Psoas muscle (tissue), 8 donors: Measurements from ENCODE around the gene ARHGAP32. TPM values are rescaled to one million over a fixed set of nuclear protein-coding genes. Genes with fewer than 3 reads are reported as not detected.
"Not testable (repeated sequence)": the region's sequence is repeated elsewhere in the genome, so short reads cannot be mapped to it uniquely, and the experiment has no call there.

Experiments used
- ATAC-seq, 4 donors: fragments of 200-7000 bp; cut with Tn5 transposase; one replicate each; pipeline ENCODE4 v1.9.1; 2020; ENCODE audit warnings: moderate library complexity in 3 of 4, mild to moderate bottlenecking in 2 of 4
- DNase-seq, 2 donors: peaks; one replicate each; pipeline ENCODE4 v3.0.0-alpha.2; 2020
- H3K27ac ChIP-seq: fragments of 200-600 bp; one replicate; pipeline ENCODE4 v1.8.0; 2022
- H3K27me3 ChIP-seq, 3 donors: fragments of 200-600 bp in 1 of 3; one replicate each; pipeline versions ENCODE4 v1.6.1 to v1.8.0; 2013 to 2022; ENCODE audit warnings: low read length in 2 of 3, mild to moderate bottlenecking in 2 of 3, moderate library complexity in 1 of 3; ENCODE audit not compliant: insufficient read depth in 3 of 3
- H3K36me3 ChIP-seq, 2 donors: fragments of 200-600 bp in 1 of 2; one replicate each; pipeline versions ENCODE4 v1.6.1 to v1.8.0; 2013 to 2022; ENCODE audit warnings: low read depth in 1 of 2, mild to moderate bottlenecking in 1 of 2, moderate library complexity in 1 of 2; ENCODE audit not compliant: insufficient read depth in 1 of 2
- H3K4me1 ChIP-seq: fragments of 200-600 bp; one replicate; pipeline ENCODE4 v1.8.0; 2022
- H3K4me3 ChIP-seq: fragments of 200-600 bp; one replicate; pipeline ENCODE4 v1.8.0; 2022; ENCODE audit warnings: mild to moderate bottlenecking
- H3K9me3 ChIP-seq: fragments of 200-600 bp; one replicate; pipeline ENCODE4 v1.8.0; 2022
- CTCF ChIP-seq: fragments of 200-600 bp; IDR thresholded peaks from one replicate; pipeline ENCODE4 v1.8.0; 2022; ENCODE audit warnings: antibody characterized with exemption
- WGBS, 3 donors: extraction: QIAGEN DNeasy Blood & Tissue Kit; methylation state at CpG; one replicate each; pipeline versions ENCODE4 v1.1.6 to v1.1.7; 2013; 5-methylcytosine and 5-hydroxymethylcytosine counted together
- intact Hi-C, 2 donors: fragments of 100-400 bp; cut with DNase I; formaldehyde crosslinking; loops; one replicate each; pipeline versions ENCODE4 v1.11.0 to v1.14.2; 2022
- polyA plus RNA-seq, 3 donors: library from polyadenylated mRNA; stranded (reverse); fragments of 200-250 nt; gene quantifications; one replicate each; pipeline ENCODE4 v1.2.3, GENCODE V29; 2013
- total RNA-seq, 4 donors: library from RNA; stranded (reverse); fragmentation: NEBNext Ultra II Directional in 2 of 4; extraction: Animal tissue kit (Norgen Biotek cat#: 25700) in 2 of 4; gene quantifications; one replicate each; pipeline versions ENCODE4 v1.2.1 to v1.2.4, GENCODE V29; 2021 to 2023
- donor health status: healthy with polysubstance abuse.
- donor health status: DM: no; HTN: no; CAD: no; lungs with moderate emphysema.
- donor health status: Bipolar disorder and iron deficiency.
- donor health status: healthy.
- donor health status: DM: yes; HTN: yes; CAD: no.
- donor health status: DM: no; HTN: no; CAD: no.
- donor health status: DM: no; HTN: no; CAD: no.
- donor health status: DM: yes; HTN: yes; CAD: no.

The ARHGAP32 gene
- total and polyA plus RNA-seq, 7 donors: 1.3 to 10.1 (median 6.4) TPM

- DNase-seq: no peak
- no peak overlapping the region for H3K27ac ChIP-seq
- no peak overlapping the region for H3K4me3 ChIP-seq
- no peaks in the 10 kb centered on the region for H3K4me1 ChIP-seq
- TF ChIP-seq CTCF: no peak
- no peaks in the 10 kb centered on the region for H3K36me3 ChIP-seq
- H3K9me3 ChIP-seq: no peaks in the 10 kb centered on the region
- no peaks in the 10 kb centered on the region for H3K27me3 ChIP-seq
- WGBS, 3 donors: 70 to 92% (median 72%) methylated on average over 5 of the region's 5 CpGs
- intact Hi-C loops: no loop called here
- no peak for ATAC-seq
Observed at GRCh38 chr11:129202646-129203045, 10.5 kb upstream of the ARHGAP32 start.

- 89 to 93% (median 90%) methylated on average over 6 of the region's 6 CpGs for WGBS, 3 donors
Observed at GRCh38 chr11:129195682-129196081, 3.6 kb upstream of the ARHGAP32 start.

GRCh38 chr11:129191649-129192048, 476 bp downstream of the ARHGAP32 start:
- no peaks in the 10 kb centered on the region for H3K36me3 ChIP-seq
- ATAC-seq (no peak), DNase-seq (no peak)
- no peak overlapping the region for H3K4me3 ChIP-seq
- H3K27me3 ChIP-seq: no peaks in the 10 kb centered on the region
- peaks cover 7% of the 10 kb centered on the region for H3K4me1 ChIP-seq
- H3K27ac ChIP-seq: no peak overlapping the region
- no peak for TF ChIP-seq CTCF
- intact Hi-C loops: no loop called here
- WGBS, 3 donors: 72 to 80% (median 73%) methylated on average over 4 of the region's 4 CpGs
- H3K9me3 ChIP-seq: no peaks in the 10 kb centered on the region

More at GRCh38 chr11:129195682-129196081, 3.6 kb upstream of the ARHGAP32 start:
- intact Hi-C loops: no loop called here
- Histone ChIP-seq H3K9me3 (no peaks in the 10 kb centered on the region), H3K27ac (no peak overlapping the region), H3K27me3 (no peaks in the 10 kb centered on the region), H3K4me3 (no peak overlapping the region), H3K36me3 (no peaks in the 10 kb centered on the region), H3K4me1 (no peaks in the 10 kb centered on the region)
- TF ChIP-seq CTCF: no peak
- ATAC-seq (no peak), DNase-seq (no peak)

GRCh38 chr11:129190087-129190486, 2.0 kb downstream of the ARHGAP32 start:
- no peak for TF ChIP-seq CTCF
- DNase-seq: no peak
- H3K4me3 ChIP-seq: no peak overlapping the region
- ATAC-seq: no peak
- H3K4me1 ChIP-seq: peaks cover 7% of the 10 kb centered on the region
- intact Hi-C loops: no loop called here
- H3K9me3 ChIP-seq: no peaks in the 10 kb centered on the region
- 72 to 87% (median 79%) methylated on average over 4 of the region's 4 CpGs for WGBS, 3 donors
- H3K27ac ChIP-seq: no peak overlapping the region
- H3K36me3 ChIP-seq: no peaks in the 10 kb centered on the region
- no peaks in the 10 kb centered on the region for H3K27me3 ChIP-seq

GRCh38 chr11:129189646-129190045, 2.5 kb downstream of the ARHGAP32 start:
- Histone ChIP-seq H3K36me3 (no peaks in the 10 kb centered on the region), H3K9me3 (no peaks in the 10 kb centered on the region), H3K4me3 (no peak overlapping the region), H3K27me3 (no peaks in the 10 kb centered on the region), H3K4me1 (peaks cover 7% of the 10 kb centered on the region), H3K27ac (no peak overlapping the region)
- intact Hi-C loops: no loop called here
- TF ChIP-seq CTCF: no peak
- 86 to 89% (median 87%) methylated on average over 1 of the region's 1 CpG for WGBS, 3 donors
- DNase-seq: no peak
- no peak for ATAC-seq

- intact Hi-C loops, H3K4me3 ChIP-seq, H3K27ac ChIP-seq, H3K4me1 ChIP-seq, H3K9me3 ChIP-seq, DNase-seq, ATAC-seq, H3K27me3 ChIP-seq, H3K36me3 ChIP-seq: not testable (repeated sequence)
- WGBS, 3 donors: 78 to 91% (median 88%) methylated on average over 2 of the region's 2 CpGs
Observed at GRCh38 chr11:129185082-129185481, 7.0 kb downstream of the ARHGAP32 start.
